ENCODE data around the gene GLI3.

GLI3 gene

DNA sequence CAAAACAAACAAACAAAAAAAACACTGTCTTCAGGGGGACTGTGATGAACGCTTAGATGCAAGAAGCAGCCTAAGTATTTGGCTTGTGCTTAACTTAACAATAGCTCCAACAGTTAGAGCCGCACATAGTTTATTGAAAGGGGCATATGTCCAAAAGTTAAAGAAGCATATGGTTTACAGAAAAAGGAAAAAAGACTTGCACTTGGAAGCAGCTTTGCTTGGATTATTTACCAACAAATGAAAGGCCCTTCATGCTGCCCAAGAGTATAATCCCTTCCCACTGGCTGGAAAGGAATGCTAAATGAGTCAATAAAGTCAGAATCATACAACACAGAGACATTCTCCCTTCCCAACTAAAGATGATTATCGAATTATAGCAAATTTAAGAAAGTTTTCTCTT is 77.9 kb downstream of the GLI3 start:
- no peak overlapping the region for H3K4me3 ChIP-seq (ENCODE audit: low read depth, low read length)
- TF ChIP-seq, protein P1, sequence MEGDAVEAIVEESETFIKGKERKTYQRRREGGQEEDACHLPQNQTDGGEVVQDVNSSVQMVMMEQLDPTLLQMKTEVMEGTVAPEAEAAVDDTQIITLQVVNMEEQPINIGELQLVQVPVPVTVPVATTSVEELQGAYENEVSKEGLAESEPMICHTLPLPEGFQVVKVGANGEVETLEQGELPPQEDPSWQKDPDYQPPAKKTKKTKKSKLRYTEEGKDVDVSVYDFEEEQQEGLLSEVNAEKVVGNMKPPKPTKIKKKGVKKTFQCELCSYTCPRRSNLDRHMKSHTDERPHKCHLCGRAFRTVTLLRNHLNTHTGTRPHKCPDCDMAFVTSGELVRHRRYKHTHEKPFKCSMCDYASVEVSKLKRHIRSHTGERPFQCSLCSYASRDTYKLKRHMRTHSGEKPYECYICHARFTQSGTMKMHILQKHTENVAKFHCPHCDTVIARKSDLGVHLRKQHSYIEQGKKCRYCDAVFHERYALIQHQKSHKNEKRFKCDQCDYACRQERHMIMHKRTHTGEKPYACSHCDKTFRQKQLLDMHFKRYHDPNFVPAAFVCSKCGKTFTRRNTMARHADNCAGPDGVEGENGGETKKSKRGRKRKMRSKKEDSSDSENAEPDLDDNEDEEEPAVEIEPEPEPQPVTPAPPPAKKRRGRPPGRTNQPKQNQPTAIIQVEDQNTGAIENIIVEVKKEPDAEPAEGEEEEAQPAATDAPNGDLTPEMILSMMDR (IDR thresholded peaks at IDR 0.05; ENCODE audit: borderline replicate concordance, insufficient read depth, low read depth, low read length), result no peak

- TF ChIP-seq, protein P1 (IDR thresholded peaks at IDR 0.05; ENCODE audit: borderline replicate concordance, insufficient read depth, low read depth, low read length), result no peak
- no peak overlapping the region for H3K4me3 ChIP-seq (ENCODE audit: low read depth, low read length)
These were observed 79.9 kb downstream of the GLI3 start for GRCh38 chr7:42156967-42157721.

DNA sequence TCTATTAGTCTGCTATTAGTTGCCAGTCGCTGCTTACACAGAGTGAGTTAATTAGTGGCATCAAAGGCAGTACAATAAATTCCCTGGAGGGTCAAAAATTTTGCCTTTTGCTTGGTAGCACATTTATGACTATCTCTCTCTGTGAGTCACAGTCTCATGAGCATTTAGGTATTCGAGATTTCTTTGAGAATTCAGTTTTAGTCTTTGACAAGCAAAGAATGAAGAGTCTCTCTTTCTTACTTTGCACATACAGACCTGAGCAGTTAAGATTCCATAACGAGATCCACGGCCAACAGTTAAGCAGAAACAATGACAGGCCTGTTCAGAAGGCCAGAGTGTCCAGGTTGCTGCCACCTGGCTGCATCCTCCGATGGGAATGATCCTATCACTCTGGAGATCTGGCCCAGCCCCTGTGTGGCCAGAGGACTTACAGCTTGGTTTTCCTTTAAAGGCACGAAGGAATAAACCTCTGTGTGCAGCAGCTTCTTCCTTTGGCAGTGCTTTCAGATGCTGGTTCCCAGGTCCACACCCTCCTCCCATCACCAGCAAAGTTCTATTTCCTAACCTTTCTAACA is 80.6 kb downstream of the GLI3 start:
- no peak overlapping the region for H3K4me3 ChIP-seq (ENCODE audit: low read depth, low read length)
- TF ChIP-seq, protein P1 (IDR thresholded peaks at IDR 0.05; ENCODE audit: borderline replicate concordance, insufficient read depth, low read depth, low read length), result no peak

DNA sequence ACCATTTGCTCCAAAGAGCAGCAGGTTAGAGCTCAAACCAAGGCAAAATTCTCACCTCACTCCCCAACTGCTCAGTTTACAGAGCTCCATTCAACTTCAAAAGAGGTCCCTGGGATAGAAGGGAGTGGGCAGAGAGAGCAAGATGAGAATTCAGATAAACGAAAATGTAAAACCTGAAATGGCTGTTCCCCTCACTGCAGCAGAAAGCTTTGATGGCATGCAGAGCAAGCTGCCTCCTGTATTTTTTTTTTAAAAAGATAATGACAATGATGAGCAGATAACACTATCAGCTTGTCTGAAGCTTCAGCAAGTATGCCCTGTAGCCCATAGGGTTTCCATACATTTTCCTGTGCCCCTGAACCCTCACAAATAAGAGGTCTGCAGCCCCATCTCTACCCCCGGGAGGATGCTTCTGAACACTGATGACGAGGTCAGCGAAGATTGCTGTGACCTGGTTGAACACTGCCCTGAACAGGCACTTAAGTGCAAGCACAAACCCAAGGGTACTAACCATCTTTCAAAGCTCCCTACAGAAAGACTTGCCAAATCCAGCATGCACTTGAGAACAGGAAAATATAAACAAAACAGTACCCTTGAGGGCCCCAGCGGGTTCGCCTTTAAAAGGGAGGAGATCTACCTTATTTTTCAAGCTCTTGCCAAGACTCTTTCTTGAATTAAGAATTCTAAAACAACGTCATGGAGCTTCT is 81.3 kb downstream of the GLI3 start:
- H3K4me3 ChIP-seq (ENCODE audit: low read depth, low read length), result no peak overlapping the region
- TF ChIP-seq, protein P1 (IDR thresholded peaks at IDR 0.05; ENCODE audit: borderline replicate concordance, insufficient read depth, low read depth, low read length), result no peak

DNA sequence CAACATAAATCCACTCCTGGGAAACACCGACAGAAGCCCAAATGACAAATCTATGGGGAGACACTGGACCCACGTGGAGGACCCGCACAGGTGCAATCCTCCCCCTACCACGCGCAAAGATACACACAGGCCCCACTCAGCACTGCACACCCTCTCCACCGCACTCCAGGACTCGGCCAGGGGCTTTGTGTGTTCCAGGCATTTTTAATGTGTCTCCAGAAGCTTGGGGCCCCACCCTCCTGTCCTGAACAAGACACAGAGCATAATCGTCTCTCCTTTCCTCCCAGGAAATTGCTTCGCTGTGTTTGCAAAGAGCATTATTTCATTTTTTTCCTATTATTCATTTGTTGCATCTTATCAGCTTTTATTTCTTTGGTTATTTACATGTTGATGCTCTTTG is 82.8 kb downstream of the GLI3 start:
- no peak overlapping the region for H3K4me3 ChIP-seq (ENCODE audit: low read depth, low read length)
- TF ChIP-seq, protein P1 (IDR thresholded peaks at IDR 0.05; ENCODE audit: borderline replicate concordance, insufficient read depth, low read depth, low read length), result no peak

GRCh38 chr7:42152329-42153205 is 84.4 kb downstream of the GLI3 start:
- TF ChIP-seq, protein P1 (IDR thresholded peaks at IDR 0.05; ENCODE audit: borderline replicate concordance, insufficient read depth, low read depth, low read length), result no peak
- no peak overlapping the region for H3K4me3 ChIP-seq (ENCODE audit: low read depth, low read length)
